ENCODE measurements around the gene PRKD3.

GRCh38 chr2:37354531-37354930 lies 29.9 kb upstream of the PRKD3 start:
- TF ChIP-seq CTCF (IDR thresholded peaks at IDR 0.05; ENCODE audit: low read length): no peak
- TF ChIP-seq EZH2 (IDR thresholded peaks at IDR 0.05; ENCODE audit: borderline replicate concordance, low read length): no peak
